Measurements from ENCODE around the gene COX14. TPM values are rescaled to one million over a fixed set of nuclear protein-coding genes. Genes with fewer than 3 reads are reported as not detected.
"Not testable (repeated sequence)": the region's sequence is repeated elsewhere in the genome, so short reads cannot be mapped to it uniquely, and the experiment has no call there.

COX14 gene
- total RNA-seq, 4 donors from 2014 or later, result 29.4 to 45.5 (median 34.6) TPM

- no peaks in the 10 kb centered on the region for H3K4me1 ChIP-seq
- no peaks in the 10 kb centered on the region for H3K27me3 ChIP-seq
- H3K9me3 ChIP-seq, result no peaks in the 10 kb centered on the region
- DNase-seq (ENCODE audit: low spot score in 2 of 2), result no peak
- H3K4me3 ChIP-seq, result no peak overlapping the region
- WGBS, result 86% methylated on average over 2 of the region's 2 CpGs
- H3K36me3 ChIP-seq, result peaks cover 17% of the 10 kb centered on the region
- TF ChIP-seq POLR2AphosphoS5 (IDR thresholded peaks at IDR 0.05), result no peak
- TF ChIP-seq, protein P1, sequence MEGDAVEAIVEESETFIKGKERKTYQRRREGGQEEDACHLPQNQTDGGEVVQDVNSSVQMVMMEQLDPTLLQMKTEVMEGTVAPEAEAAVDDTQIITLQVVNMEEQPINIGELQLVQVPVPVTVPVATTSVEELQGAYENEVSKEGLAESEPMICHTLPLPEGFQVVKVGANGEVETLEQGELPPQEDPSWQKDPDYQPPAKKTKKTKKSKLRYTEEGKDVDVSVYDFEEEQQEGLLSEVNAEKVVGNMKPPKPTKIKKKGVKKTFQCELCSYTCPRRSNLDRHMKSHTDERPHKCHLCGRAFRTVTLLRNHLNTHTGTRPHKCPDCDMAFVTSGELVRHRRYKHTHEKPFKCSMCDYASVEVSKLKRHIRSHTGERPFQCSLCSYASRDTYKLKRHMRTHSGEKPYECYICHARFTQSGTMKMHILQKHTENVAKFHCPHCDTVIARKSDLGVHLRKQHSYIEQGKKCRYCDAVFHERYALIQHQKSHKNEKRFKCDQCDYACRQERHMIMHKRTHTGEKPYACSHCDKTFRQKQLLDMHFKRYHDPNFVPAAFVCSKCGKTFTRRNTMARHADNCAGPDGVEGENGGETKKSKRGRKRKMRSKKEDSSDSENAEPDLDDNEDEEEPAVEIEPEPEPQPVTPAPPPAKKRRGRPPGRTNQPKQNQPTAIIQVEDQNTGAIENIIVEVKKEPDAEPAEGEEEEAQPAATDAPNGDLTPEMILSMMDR (IDR thresholded peaks at IDR 0.05), result no peak
- TF ChIP-seq EP300 (IDR thresholded peaks at IDR 0.05), result no peak
- no peak overlapping the region for H3K27ac ChIP-seq
Measured at GRCh38 chr12:50145439-50145838, 33.4 kb downstream of the COX14 start.

DNA sequence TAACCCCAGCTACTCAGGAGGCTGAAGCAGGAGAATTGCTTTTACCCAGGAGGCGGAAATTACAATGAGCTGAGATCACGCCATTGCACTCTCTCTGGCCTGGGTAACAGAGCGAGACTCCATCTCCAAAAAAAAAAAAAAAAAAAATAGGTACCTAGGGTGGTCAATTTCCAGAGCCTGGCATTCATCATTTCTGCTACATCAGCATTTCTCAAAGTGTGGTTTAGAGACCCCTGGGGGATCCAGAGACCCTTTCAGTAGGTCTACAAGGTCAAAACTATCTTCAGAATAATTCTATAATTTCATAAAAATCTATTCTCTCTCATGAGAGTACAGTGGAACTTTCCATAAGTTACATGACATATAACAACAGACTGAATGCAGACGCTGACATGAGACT, 35.2 kb downstream of the COX14 start:
- Histone ChIP-seq H3K9me3 (no peaks in the 10 kb centered on the region), H3K27me3 (no peaks in the 10 kb centered on the region), H3K4me1 (no peaks in the 10 kb centered on the region), H3K4me3 (no peak overlapping the region), H3K27ac (no peak overlapping the region), H3K36me3 (peaks cover 7% of the 10 kb centered on the region)
- TF ChIP-seq, protein P1 (IDR thresholded peaks at IDR 0.05), result no peak
- TF ChIP-seq POLR2A (IDR thresholded peaks at IDR 0.05) (no peak), EP300 (IDR thresholded peaks at IDR 0.05) (no peak), POLR2AphosphoS5 (IDR thresholded peaks at IDR 0.05) (no peak)
- DNase-seq (ENCODE audit: low spot score in 2 of 2), result no peak
- WGBS, result 99% methylated on average over 4 of the region's 4 CpGs

DNA sequence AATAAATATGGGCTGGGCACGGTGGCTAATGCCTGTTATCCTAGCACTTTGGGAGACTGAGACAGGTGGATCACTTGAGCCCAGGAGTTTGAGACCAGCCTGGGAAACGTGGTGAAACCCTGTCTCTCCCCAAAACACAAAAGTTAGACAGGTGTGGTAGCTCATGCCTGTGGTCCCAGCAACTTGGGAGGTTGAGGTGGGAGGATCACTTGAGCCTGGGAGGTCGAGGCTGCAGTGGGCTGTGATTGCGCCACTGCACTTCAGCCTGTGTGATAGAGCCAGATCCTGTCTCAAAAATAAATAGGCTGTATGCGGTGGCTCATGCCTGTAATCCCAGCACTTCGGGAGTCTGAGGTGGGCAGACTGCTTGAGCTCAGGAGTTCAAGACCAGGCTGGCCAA, 36.0 kb downstream of the COX14 start:
- H3K4me1 ChIP-seq; H3K4me3 ChIP-seq; H3K9me3 ChIP-seq; H3K27me3 ChIP-seq; H3K27ac ChIP-seq; H3K36me3 ChIP-seq; DNase-seq (ENCODE audit: low spot score in 2 of 2): not testable (repeated sequence)
- WGBS, result 80% methylated on average over 5 of the region's 6 CpGs

DNA sequence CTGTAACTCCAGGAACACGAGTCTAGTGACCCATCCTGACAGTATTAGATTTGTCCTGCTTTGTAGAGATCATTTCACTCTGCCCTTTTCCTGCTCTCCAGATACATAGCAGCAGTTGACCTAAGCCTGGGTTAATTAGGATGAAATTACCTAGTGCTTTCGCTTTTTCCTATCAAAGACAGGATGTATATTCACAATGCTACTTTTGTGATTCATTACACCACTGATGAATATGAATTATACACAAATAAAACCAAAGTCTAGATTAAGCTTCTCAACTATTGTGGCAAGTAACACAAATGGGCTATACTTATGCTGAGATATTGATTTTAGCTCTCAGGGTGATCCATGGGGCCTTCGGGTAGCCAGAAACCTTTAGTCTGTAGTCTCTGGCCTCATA, 37.3 kb downstream of the COX14 start:
- H3K36me3 ChIP-seq, result no peaks in the 10 kb centered on the region
- H3K4me1 ChIP-seq, result no peaks in the 10 kb centered on the region
- WGBS, result 76% methylated on average over 3 of the region's 3 CpGs
- no peak for TF ChIP-seq EP300 (IDR thresholded peaks at IDR 0.05)
- TF ChIP-seq, protein P1 (IDR thresholded peaks at IDR 0.05), result no peak
- no peak for TF ChIP-seq POLR2AphosphoS5 (IDR thresholded peaks at IDR 0.05)
- TF ChIP-seq POLR2A (IDR thresholded peaks at IDR 0.05), result no peak
- H3K27me3 ChIP-seq, result no peaks in the 10 kb centered on the region
- no peak overlapping the region for H3K4me3 ChIP-seq
- no peak for DNase-seq (ENCODE audit: low spot score in 2 of 2)
- no peak overlapping the region for H3K27ac ChIP-seq
- H3K9me3 ChIP-seq, result no peaks in the 10 kb centered on the region

GRCh38 chr12:50151047-50151687, 39.1 kb downstream of the COX14 start:
- H3K4me3 ChIP-seq, result no peak overlapping the region
- no peaks in the 10 kb centered on the region for H3K36me3 ChIP-seq
- WGBS, result 57% methylated on average over 1 of the region's 1 CpG
- no peaks in the 10 kb centered on the region for H3K27me3 ChIP-seq
- no peak for DNase-seq (ENCODE audit: low spot score in 2 of 2)
- TF ChIP-seq EP300 (IDR thresholded peaks at IDR 0.05) (no peak), POLR2A (IDR thresholded peaks at IDR 0.05) (no peak), POLR2AphosphoS5 (IDR thresholded peaks at IDR 0.05) (no peak)
- TF ChIP-seq, protein P1 (IDR thresholded peaks at IDR 0.05), result no peak
- H3K4me1 ChIP-seq, result no peaks in the 10 kb centered on the region
- no peaks in the 10 kb centered on the region for H3K9me3 ChIP-seq
- H3K27ac ChIP-seq, result no peak overlapping the region

DNA sequence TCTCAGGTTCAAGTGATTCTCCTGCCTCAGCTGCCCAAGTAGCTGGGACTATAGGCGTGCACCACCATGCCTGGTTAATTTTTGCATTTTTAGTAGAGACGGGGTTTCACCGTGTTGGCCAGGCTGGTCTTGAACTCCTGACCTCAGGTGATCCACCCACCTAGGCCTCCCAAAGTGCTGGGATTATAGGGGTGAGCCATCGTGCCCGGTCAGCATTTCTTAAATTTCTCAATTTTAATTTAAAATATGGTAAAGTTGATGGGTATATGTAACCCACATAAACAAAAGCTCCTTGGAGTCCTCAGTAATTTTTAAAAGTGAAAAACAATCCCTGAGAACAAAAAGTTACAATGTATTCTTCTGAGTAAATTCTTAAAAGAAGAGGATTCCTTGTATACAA, 42.9 kb downstream of the COX14 start:
- not testable (repeated sequence) for H3K4me1 ChIP-seq; H3K36me3 ChIP-seq; H3K27ac ChIP-seq; H3K9me3 ChIP-seq; H3K4me3 ChIP-seq; DNase-seq (ENCODE audit: low spot score in 2 of 2); H3K27me3 ChIP-seq
- 96% methylated on average over 5 of the region's 5 CpGs for WGBS

All from suprapubic skin (tissue), 4 donors.